SKM-1 treated with dmso at 0.1 percent for 144 hours (cell line): Measurements from ENCODE around the gene SGPP2.
"Not testable (repeated sequence)": the region's sequence is repeated elsewhere in the genome, so short reads cannot be mapped to it uniquely, and the experiment has no call there.

ENCODE experiments used
- DNase-seq: peaks from one replicate; lab custom pipeline; 2025; ENCODE audit not compliant: unreplicated experiment; lab: John Stamatoyannopoulos, UW

The SGPP2 gene

DNA sequence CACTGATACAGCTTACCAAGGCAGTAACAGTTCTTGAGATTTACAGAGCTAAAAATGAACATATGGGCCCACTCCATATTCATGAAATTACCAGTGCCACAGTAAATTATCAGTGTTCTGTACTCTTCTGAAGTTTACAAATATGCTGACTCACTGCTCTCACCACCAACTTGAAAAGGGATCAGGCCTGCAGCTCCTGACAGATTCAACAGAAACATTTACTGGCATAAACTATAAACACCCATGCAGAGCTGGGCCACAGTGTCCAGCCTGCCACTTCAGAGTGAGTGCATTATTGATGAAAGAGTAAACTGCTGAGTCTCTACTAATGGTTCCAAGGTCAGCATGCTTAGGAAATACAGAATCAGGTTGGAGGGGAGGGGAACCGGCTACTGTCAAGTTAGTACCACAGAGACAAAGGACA lies 148.4 kb downstream of the SGPP2 start:
- no peak for DNase-seq

DNA sequence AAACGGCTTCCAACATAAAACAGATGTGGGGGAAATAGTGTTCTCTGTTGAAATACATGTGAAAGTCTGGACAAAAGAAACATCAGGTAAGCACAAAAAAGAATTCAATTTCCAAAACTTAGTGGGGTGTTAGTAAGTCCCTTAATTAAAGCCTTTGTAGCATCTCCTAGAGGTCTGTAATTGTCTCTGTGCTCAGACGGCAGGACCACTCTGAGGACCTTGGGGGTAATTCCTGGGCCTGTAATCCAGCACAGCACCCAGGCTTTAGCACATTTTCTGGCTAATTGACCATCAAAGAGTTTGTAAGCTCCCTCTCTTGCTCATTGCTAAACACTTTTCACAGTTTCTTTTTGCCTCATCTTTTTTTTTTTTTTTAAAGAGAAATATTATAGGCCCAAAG lies 151.3 kb downstream of the SGPP2 start:
- no peak for DNase-seq

DNA sequence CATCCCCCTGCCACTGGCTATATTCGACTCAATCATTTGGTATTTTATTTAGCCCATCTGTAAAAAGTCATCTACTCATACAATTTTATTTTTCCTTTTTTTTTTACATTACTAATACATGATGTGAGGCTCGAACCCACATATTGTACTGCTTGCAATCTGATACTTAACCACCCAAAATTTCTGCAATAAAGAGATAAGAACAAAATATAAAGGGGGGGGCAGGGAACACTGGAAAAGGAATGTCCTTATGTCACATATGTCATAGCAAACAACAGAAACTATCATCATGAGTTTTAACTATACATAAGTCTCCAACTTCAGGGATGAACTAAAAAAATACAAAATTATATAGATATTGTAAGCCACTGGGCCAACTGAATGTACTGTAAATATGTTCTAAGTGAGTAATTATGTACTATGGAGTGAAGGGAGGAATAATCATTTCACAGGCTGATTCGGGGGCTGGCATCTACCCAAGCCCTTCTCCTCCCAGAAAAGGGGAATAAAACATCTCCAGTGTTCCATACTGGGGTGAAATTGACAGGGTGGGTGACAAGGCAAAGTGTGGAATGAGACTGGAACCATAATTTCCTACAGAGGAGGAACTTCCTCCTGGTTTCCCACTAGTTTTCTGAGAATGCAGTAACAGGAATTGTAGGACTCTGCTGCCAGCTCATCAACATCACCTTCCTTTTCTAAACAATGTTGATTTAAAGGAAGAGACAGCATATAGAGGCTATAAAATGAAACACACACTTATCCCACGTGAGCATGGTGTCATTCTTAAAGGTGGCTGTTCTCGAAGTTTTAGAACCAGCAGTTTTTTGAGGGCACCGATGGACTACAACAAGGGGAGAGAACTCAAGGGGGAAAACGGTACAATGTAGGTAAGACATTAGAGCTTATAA lies 152.1 kb downstream of the SGPP2 start:
- DNase-seq: no peak

DNA sequence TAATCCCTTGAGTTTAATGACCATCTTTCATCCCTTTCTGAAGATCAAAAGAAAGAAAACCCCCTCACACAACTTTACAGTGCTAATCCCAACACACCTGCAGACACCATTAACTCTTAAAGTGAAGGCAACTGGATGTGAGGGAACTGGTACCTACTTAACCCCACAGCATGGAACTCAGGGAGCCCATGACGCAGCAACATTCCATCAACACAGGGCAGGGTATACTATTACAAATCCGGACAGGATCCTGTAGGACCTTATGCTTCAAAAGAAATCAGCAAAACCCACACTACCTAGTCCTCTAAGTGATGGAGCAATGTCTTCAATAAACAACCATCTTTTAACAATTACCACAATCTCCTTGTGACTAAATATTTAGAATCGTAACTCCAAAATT lies 153.0 kb downstream of the SGPP2 start:
- DNase-seq: no peak

DNA sequence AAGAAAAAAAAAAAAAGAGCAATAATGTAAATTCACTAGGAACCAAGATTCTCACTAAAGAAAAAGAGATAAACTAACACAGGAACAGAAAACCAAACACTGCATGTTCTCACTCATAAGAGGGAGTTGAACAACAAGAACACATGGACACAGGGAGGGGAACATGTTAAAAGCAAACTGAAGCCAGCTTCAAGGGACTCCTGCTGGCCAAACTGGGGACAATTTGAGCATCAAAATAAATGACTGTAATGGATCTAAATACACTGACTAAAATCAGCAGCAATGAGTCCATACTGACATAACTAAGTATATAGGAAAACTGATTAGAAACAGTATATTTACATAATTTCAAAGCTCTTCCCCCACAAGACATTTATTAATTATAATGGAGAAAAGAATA lies 158.6 kb downstream of the SGPP2 start:
- DNase-seq: no peak

DNA sequence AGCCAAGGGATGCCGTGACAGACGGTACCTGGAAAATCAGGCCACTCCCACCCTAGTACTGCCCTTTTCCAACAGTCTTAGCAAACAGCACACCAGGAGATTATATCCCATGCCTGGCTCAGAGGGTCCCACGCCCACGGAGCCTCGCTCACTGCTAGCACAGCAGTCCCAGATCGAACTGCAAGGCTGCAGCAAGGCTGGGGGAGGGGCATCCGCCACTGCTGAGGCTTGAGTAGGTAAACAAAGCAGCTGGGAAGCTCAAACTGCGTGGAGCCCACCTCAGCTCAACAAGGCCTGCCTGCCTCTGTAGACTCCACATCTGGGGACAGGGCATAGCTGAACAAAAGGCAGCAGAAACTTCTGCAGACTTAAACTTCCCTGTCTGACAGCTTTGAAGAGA lies 160.2 kb downstream of the SGPP2 start:
- not testable (repeated sequence) for DNase-seq

DNA sequence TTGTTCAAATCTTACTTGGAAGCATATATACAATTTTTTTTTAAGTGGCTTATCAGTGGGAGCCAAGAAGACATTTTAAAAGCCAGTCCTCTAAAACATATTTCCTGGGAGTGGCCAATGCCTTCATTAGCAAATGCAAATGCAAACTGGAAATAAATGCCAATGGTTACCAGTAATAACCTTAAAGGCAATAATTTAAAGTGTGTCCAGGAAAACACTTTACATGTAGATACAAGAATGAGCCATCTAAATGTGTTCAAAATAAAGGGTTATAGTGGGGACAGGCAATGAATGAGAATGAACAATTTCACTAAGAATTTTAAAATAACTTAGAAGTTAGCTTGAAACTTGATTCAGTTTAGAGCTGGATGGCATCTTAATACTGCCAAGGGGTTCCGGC lies 167.3 kb downstream of the SGPP2 start:
- no peak for DNase-seq

DNA sequence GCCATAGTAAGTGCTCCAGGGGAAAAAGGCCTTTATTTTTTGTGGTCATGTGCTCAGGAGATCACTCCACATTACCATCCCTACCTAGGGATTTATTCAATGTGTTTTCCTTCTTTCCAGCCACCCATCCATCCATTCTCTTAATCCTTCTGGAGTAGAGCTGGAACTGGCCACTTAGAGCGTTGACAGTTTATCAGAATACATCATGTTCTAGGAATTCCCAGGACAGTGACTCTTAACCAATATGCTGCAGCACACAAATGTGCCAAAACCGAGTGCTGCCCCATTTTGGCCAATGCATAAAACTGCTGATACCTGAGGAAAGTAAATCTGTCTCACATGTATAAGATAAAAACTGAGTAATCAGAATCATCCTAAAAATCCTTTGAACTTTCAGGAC lies 167.8 kb downstream of the SGPP2 start:
- DNase-seq: no peak

DNA sequence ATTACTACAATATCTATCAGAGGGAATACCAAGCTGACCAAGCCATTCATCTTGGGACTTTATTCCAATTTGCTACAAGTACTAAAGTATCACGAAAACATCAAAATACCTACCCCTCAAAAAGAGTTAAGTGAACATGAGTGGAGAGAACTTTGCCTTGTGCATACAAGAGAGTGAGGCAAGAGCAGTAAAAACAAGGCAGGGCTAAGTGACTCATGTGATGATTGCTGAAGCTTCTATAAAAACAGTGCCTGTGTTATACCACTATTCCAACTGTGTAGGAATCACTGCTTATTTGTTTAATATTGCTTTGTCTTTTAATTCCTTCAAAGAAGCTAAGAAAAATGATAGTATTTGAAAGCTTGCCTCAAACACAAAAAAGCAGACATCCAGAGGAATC lies 170.3 kb downstream of the SGPP2 start:
- no peak for DNase-seq

DNA sequence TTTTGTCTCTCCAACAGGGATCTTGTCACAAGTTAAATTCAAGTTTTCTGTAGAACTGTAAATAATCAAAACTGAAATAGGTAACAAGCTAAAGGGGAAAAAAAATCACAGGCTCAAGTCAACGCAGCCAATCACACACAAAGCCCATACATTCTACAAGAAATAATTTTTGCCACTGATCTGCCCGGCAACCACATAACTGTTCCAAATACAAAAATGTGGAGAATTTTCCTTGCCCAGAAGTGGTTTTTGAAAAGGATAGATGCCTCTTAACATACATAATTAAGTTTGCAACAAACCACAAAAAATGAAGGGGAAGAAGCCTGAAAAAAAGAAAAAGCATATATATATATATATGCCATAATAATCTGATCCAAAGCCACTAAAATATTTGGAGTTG lies 171.2 kb downstream of the SGPP2 start:
- no peak for DNase-seq

DNA sequence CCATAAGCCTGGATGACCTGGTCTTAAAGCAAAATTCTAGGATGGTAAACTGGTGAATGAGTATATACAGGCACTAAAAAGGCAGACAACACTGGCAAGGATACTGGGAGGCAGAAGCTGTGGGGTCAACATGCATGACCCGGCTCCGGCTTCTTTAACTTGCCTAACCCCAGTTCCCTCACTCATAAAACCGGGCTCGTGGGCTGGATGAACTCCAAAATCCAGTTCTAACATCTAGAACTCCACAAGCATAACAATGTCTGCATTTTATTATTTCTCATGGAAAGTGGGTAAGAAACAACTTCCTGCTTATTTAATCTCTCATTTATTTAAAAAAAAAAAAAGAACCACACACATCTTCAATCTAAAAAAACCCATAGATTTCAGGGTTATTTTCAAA lies 174.3 kb downstream of the SGPP2 start:
- no peak for DNase-seq

DNA sequence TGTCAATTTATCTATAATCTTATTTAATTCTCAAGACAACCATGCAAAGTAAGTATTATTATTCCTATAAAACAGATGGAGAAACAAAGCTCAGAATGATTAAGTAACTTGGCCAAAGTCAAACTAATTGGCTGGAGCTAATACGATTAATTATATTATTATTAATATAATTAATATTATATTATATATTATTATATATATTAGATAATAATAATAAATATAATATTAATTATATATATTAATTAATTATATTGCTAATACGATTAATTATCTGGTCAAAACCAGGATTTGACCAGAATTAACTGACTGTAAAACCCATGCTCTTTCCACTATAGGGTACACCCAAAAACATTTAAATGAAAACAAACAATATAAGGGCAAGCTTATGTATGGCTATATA lies 179.2 kb downstream of the SGPP2 start:
- DNase-seq: no peak

DNA sequence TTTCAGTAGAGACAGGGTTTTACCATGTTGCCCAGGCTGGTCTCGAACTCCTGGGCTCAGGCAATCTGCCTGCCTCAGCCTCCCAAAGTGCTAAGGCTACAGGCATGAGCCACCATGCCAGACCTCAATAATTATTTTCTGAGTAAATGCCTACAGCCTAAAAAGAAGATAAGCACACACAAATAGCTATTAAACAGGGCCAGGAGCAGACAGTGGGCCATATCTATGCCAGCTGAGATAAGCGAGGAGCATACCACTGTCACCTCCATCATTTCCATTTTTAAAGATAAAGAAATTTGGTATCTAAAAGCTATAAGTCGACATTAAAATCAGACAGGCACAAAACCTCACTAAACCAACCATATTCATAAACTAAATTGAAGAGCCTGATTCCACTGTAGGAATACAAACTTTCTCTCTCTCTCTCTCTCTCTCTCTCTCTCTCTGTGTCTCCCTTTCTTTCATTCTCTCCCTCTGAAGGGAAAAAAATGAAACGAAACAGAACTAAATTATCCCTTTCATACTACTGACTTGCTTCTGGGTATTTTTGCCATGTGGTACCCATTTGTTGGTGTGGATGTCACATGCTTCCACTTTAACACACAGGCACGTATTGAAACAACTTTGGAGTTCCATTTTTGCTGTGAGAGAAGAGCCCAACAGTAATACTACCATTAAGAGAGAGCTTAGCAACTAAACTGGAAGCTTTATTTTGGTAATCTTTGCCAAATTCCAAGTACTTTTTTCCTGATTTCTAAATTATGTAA lies 180.6 kb downstream of the SGPP2 start:
- DNase-seq: no peak

DNA sequence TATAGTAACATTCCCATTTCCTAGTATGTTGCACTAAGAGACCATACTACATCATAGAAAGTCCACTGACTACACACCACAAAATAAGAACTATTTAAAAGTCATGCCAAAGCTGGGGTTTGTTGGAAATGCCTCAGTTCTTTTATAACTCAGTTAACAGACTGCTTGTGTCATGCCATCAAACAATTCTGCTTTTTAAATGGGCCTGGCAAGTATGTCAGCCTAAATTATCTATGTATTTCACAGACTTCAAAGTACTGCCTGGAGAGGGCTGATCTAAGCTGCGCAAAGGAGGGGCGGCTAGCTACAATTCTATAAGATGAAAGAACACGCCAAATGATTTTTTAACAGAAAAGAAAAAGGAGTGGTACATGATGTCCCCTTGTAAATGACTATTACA lies 182.0 kb downstream of the SGPP2 start:
- no peak for DNase-seq

DNA sequence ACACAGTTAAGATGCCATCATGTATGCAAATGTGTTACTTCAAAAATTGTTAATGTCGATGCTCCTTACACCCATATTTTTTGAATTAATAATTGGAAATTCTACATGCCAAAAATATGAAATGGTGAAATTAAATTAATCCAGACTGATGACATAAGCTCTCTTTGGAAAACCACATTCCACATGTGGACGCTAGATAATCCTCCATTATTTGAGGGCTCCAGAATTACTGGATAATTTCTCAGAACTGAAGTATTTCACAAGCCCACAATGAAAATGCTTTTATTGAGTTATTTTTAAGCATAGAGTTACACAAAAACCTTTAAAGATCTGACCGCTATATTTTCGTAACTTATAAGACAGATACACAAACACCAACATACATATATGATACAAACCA lies 183.7 kb downstream of the SGPP2 start:
- DNase-seq: no peak

DNA sequence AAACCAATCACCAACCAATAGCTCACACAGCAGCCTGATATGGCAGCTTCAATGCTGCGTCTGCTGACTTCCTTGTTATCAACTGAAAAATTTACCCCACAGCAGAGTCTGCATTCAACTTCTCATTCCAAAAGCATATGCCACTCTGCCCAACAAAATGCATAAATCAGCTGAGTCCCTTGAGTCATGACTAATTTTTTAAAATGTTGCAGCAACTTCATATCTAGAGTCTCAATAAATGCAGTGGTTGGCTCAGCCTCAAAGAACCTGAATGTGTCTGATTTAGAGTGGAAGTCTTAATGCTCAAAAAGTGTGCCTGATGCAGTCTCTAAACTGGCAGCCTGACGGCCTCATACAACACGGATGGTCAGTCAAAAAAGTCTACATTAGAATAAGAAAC lies 185.0 kb downstream of the SGPP2 start:
- DNase-seq: no peak
